Tibial nerve (tissue), 3 donors: ENCODE results near the gene LAMB2.

Source experiments
- CTCF ChIP-seq, 5 experiments: fragments of 200-600 bp in 3 of 5; fragments of 450-650 bp in 2 of 5; sonication (generic) in 3 of 5; IDR thresholded peaks; one replicate each; pipeline ENCODE4 v1.5.1; 2016 to 2019; ENCODE audit warnings: antibody characterized with exemption in 5 of 5, mild to moderate bottlenecking in 3 of 5, moderate library complexity in 2 of 5
- POLR2A ChIP-seq, 2 donors: fragments of 450-650 bp; IDR thresholded peaks; one replicate each; pipeline ENCODE4 v1.6.1; 2017; ENCODE audit warnings: antibody characterized with exemption in 2 of 2, mild to moderate bottlenecking in 2 of 2, moderate library complexity in 2 of 2

GRCh38 chr3:49148159-49148558, 15.3 kb upstream of the LAMB2 start:
- TF ChIP-seq CTCF (IDR thresholded peaks at IDR 0.05) (no peak), POLR2A (IDR thresholded peaks at IDR 0.05) (no peak)
